Vagina (tissue), 2 donors: ENCODE results near the gene USH2A.

Experiments
- CTCF ChIP-seq, 3 experiments: fragments of 450-650 bp in 2 of 3; fragments of 200-600 bp in 1 of 3; sonication (generic) in 1 of 3; IDR thresholded peaks; one replicate each; pipeline ENCODE4 v1.5.1; 2017 to 2019; ENCODE audit warnings: antibody characterized with exemption in 3 of 3, mild to moderate bottlenecking in 2 of 3, moderate library complexity in 2 of 3
- POLR2A ChIP-seq, 2 donors: fragments of 450-650 bp; IDR thresholded peaks; one replicate each; pipeline ENCODE4 v1.6.1; 2017; ENCODE audit warnings: antibody characterized with exemption in 2 of 2, mild to moderate bottlenecking in 2 of 2, moderate library complexity in 2 of 2
- POLR2AphosphoS5 ChIP-seq, 2 donors: sonication (generic); formaldehyde crosslinking; IDR thresholded peaks; one replicate each; pipeline ENCODE4 v1.9.0; 2017; ENCODE audit warnings: antibody characterized with exemption in 2 of 2, mild to moderate bottlenecking in 2 of 2, low read depth in 1 of 2; ENCODE audit not compliant: insufficient read depth in 1 of 2

- TF ChIP-seq POLR2A (IDR thresholded peaks at IDR 0.05) (no peak), CTCF (IDR thresholded peaks at IDR 0.05) (no peak), POLR2AphosphoS5 (IDR thresholded peaks at IDR 0.05; ENCODE audit: insufficient read depth in 1 of 2, low read depth in 1 of 2) (no peak)
These were observed 7.5 kb upstream of the USH2A start for GRCh38 chr1:216430744-216431143.
